Glutamatergic neuron (in vitro differentiated cells): ENCODE data around the gene RAPGEF6. TPM values are rescaled to one million over a fixed set of nuclear protein-coding genes. Genes with fewer than 3 reads are reported as not detected.

Source experiments
- DNase-seq: peaks from one replicate; pipeline ENCODE4 v3.0.0; 2022
- H3K27ac Mint-ChIP-seq: one replicate; pipeline ENCODE4 v1.8.0; 2020; ENCODE audit warnings: mild to moderate bottlenecking, mixed read lengths, inconsistent platforms; ENCODE audit not compliant: unreplicated experiment
- H3K27me3 Mint-ChIP-seq: one replicate; pipeline ENCODE4 v1.8.0; 2020; ENCODE audit warnings: mild to moderate bottlenecking, moderate library complexity, mixed read lengths, inconsistent platforms; ENCODE audit not compliant: unreplicated experiment
- H3K36me3 Mint-ChIP-seq: one replicate; pipeline ENCODE4 v1.8.0; 2020; ENCODE audit warnings: mild to moderate bottlenecking, mixed read lengths, inconsistent platforms; ENCODE audit not compliant: unreplicated experiment
- H3K4me1 Mint-ChIP-seq: one replicate; pipeline ENCODE4 v1.8.0; 2020; ENCODE audit warnings: mild to moderate bottlenecking, low read depth, mixed read lengths, inconsistent platforms; ENCODE audit not compliant: unreplicated experiment
- H3K4me3 Mint-ChIP-seq: one replicate; pipeline ENCODE4 v1.8.0; 2020; ENCODE audit warnings: mild to moderate bottlenecking, mixed read lengths, inconsistent platforms; ENCODE audit not compliant: unreplicated experiment
- H3K9me3 Mint-ChIP-seq: one replicate; pipeline ENCODE4 v1.8.0; 2020; ENCODE audit warnings: mild to moderate bottlenecking, moderate library complexity, mixed read lengths, inconsistent platforms; ENCODE audit not compliant: unreplicated experiment
- total RNA-seq: library from RNA; stranded (reverse); fragmentation: NEBNext Ultra II Directional; extraction: Animal tissue kit (Norgen Biotek cat#: 25700); gene quantifications from one replicate; pipeline ENCODE4 v1.2.1, GENCODE V29; 2021; ENCODE audit not compliant: unreplicated experiment
- TF ChIP-seq, protein P1 (sequence below): fragments of 200-600 bp; sonication (generic); IDR thresholded peaks from one replicate; pipeline ENCODE4 v1.5.0; 2021; ENCODE audit not compliant: partially characterized antibody, unreplicated experiment

The RAPGEF6 gene
- total RNA-seq, 1 donor from 2014 or later, result 278 TPM

DNA sequence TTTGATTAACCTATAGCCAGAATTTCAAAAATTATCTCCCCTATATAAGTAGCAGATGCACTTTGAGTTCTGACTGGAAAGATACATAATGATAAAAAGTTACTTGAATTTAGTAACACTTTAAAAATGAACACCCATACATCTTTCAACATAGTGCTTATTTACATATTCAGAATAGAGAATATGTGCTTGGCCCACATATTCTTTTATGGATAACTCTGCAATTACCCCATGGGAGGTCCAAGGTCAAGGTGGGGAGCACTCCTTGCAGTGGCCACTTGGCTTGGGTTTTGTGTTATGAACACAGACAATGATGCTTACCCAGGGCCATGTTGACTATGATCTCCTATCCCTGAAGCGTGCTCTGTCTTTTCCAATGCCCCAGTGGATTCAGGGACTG lies 201.9 kb downstream of the RAPGEF6 start:
- peaks cover 3% of the 10 kb centered on the region for H3K4me1 Mint-ChIP-seq
- no peak overlapping the region for H3K27ac Mint-ChIP-seq
- peaks cover 5% of the 10 kb centered on the region for H3K9me3 Mint-ChIP-seq
- peaks cover 4% of the 10 kb centered on the region for H3K27me3 Mint-ChIP-seq
- DNase-seq, result no peak
- H3K4me3 Mint-ChIP-seq, result no peak overlapping the region
- peaks cover 5% of the 10 kb centered on the region for H3K36me3 Mint-ChIP-seq
- TF ChIP-seq, protein P1, sequence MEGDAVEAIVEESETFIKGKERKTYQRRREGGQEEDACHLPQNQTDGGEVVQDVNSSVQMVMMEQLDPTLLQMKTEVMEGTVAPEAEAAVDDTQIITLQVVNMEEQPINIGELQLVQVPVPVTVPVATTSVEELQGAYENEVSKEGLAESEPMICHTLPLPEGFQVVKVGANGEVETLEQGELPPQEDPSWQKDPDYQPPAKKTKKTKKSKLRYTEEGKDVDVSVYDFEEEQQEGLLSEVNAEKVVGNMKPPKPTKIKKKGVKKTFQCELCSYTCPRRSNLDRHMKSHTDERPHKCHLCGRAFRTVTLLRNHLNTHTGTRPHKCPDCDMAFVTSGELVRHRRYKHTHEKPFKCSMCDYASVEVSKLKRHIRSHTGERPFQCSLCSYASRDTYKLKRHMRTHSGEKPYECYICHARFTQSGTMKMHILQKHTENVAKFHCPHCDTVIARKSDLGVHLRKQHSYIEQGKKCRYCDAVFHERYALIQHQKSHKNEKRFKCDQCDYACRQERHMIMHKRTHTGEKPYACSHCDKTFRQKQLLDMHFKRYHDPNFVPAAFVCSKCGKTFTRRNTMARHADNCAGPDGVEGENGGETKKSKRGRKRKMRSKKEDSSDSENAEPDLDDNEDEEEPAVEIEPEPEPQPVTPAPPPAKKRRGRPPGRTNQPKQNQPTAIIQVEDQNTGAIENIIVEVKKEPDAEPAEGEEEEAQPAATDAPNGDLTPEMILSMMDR, result no peak

DNA sequence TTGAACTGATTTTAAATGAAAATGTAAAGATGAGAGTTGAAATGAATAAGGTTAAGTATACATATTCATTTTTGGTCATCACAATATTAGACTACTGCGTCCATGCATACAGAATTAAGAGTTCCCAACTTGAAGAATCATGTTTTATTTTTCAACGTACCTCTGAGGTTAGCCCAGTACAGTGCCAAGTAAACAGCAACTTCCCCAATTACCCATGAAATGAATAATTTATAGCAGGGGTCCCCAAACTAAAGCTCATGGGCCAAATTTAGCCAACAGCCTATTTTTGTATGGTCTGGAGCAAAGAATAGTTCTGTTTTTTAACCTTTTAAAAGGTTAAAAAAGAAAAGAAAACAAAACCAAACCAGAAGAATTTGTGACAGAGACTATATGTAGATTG lies 203.2 kb downstream of the RAPGEF6 start:
- DNase-seq, result no peak
- TF ChIP-seq, protein P1, result no peak
- H3K9me3 Mint-ChIP-seq, result peaks cover 5% of the 10 kb centered on the region
- peaks cover 5% of the 10 kb centered on the region for H3K36me3 Mint-ChIP-seq
- peaks cover 4% of the 10 kb centered on the region for H3K27me3 Mint-ChIP-seq
- H3K4me1 Mint-ChIP-seq, result no peaks in the 10 kb centered on the region
- H3K4me3 Mint-ChIP-seq, result no peak overlapping the region
- H3K27ac Mint-ChIP-seq, result no peak overlapping the region

GRCh38 chr5:131430794-131431193 lies 204.2 kb downstream of the RAPGEF6 start:
- DNase-seq, result no peak
- Mint-ChIP-seq H3K36me3 (peaks cover 1% of the 10 kb centered on the region), H3K4me3 (no peak overlapping the region), H3K27me3 (peaks cover 4% of the 10 kb centered on the region), H3K4me1 (no peaks in the 10 kb centered on the region), H3K9me3 (peaks cover 3% of the 10 kb centered on the region), H3K27ac (no peak overlapping the region)
- TF ChIP-seq, protein P1, result no peak

GRCh38 chr5:131426011-131426410 lies 209.0 kb downstream of the RAPGEF6 start:
- TF ChIP-seq, protein P1, result no peak
- Mint-ChIP-seq H3K27me3 (peaks cover 2% of the 10 kb centered on the region), H3K4me3 (no peak overlapping the region), H3K9me3 (peaks cover 1% of the 10 kb centered on the region), H3K27ac (no peak overlapping the region), H3K4me1 (no peaks in the 10 kb centered on the region), H3K36me3 (no peaks in the 10 kb centered on the region)
- DNase-seq, result no peak

- DNase-seq, result no peak
Measured at GRCh38 chr5:131423056-131423455, 212.0 kb downstream of the RAPGEF6 start.

More at GRCh38 chr5:131423056-131423455, 212.0 kb downstream of the RAPGEF6 start:
- Mint-ChIP-seq H3K4me3 (no peak overlapping the region), H3K27ac (no peak overlapping the region), H3K36me3 (no peaks in the 10 kb centered on the region), H3K4me1 (no peaks in the 10 kb centered on the region), H3K9me3 (no peaks in the 10 kb centered on the region), H3K27me3 (peaks cover 2% of the 10 kb centered on the region)
- TF ChIP-seq, protein P1, result peak; percentile 56
